ENCODE measurements around the gene PON1. TPM values are rescaled to one million over a fixed set of nuclear protein-coding genes. Genes with fewer than 3 reads are reported as not detected.

The PON1 gene
- polyA plus RNA-seq, 1 of the 3 experiments (the other 2 are of a cell fraction) = not detected

- WGBS (ENCODE audit: low lambda C conversion rate) = 23% methylated on average over 2 of the region's 2 CpGs
- Histone ChIP-seq H3K79me2 (ENCODE audit: insufficient read depth) (no peaks in the 10 kb centered on the region), H3K4me3 (ENCODE audit: low read depth in 2 of 2, low read length in 1 of 2) (no peak overlapping the region), H3K4me2 (no peak overlapping the region), H3K27ac (ENCODE audit: low read depth in 2 of 2, low read length in 1 of 2) (no peak overlapping the region), H3K4me1 (ENCODE audit: control insufficient read depth in 1 of 2, insufficient read depth in 2 of 2, low read depth in 1 of 2, low read length in 1 of 2) (no peaks in the 10 kb centered on the region; a peak in 1 of 4 replicates), H3K9me2 (no peaks in the 10 kb centered on the region), H3F3A (replicated peaks; ENCODE audit: insufficient read depth) (no peaks in the 10 kb centered on the region), H3K9ac (no peak overlapping the region), H3K9me3 (no peaks in the 10 kb centered on the region), H2AFZ (ENCODE audit: low read depth) (no peak overlapping the region), H3K27me3 (ENCODE audit: insufficient read depth) (peaks cover 8% of the 10 kb centered on the region), H4K20me1 (ENCODE audit: insufficient read depth) (no peaks in the 10 kb centered on the region), H3K36me3 (replicated peaks in 1 of 2; ENCODE audit: control insufficient read depth in 1 of 2, insufficient read depth in 2 of 2, low read length in 1 of 2) (no peaks in the 10 kb centered on the region)
- no peak for DNase-seq
- ChIA-PET CTCF (interaction anchor here (1.0 kb wide), 1 partner anchor 36 kb away, joined by 3 read pairs; no protein-coding TSS in a partner anchor), POLR2A (no interaction called here)
- TF ChIP-seq SIN3A (IDR thresholded peaks at IDR 0.05; ENCODE audit: borderline replicate concordance, low read depth, low read length) (no peak), NFIC (IDR thresholded peaks at IDR 0.05; ENCODE audit: borderline replicate concordance) (no peak), RFX5 (IDR thresholded peaks at IDR 0.05; ENCODE audit: low read length) (no peak), GATA2 (CRISPR knock-in tag; IDR thresholded peaks at IDR 0.05) (no peak), CHD2 (IDR thresholded peaks at IDR 0.05; ENCODE audit: low read length, partially characterized antibody) (no peak), RAD21 (IDR thresholded peaks at IDR 0.05; ENCODE audit: low read length) (no peak), EZH2phosphoT487 (IDR thresholded peaks at IDR 0.05; ENCODE audit: borderline replicate concordance, low read depth) (no peak), FOXM1 (IDR thresholded peaks at IDR 0.05; ENCODE audit: low read depth) (no peak), FOXJ3 (CRISPR knock-in tag; IDR thresholded peaks at IDR 0.05) (no peak), USF2 (IDR thresholded peaks at IDR 0.05; ENCODE audit: borderline replicate concordance, low read depth, low read length) (no peak), RCOR1 (IDR thresholded peaks at IDR 0.05; ENCODE audit: low read length) (no peak), EP300 (IDR thresholded peaks at IDR 0.05; ENCODE audit: borderline replicate concordance in 1 of 2, low read depth in 1 of 2, low read length in 1 of 2) (no peak), ELF1 (IDR thresholded peaks at IDR 0.05) (no peak), TAF1 (IDR thresholded peaks at IDR 0.05; ENCODE audit: borderline replicate concordance, low read depth, low read length) (no peak), NRF1 (IDR thresholded peaks at IDR 0.05; ENCODE audit: low read depth, low read length) (no peak), POLR2AphosphoS5 (IDR thresholded peaks at IDR 0.05; ENCODE audit: low read depth, low read length) (no peak)
Measured at GRCh38 chr7:95286096-95286495, 38.2 kb downstream of the PON1 start.

GRCh38 chr7:95279417-95279816 is 44.9 kb downstream of the PON1 start:
- H3K9ac ChIP-seq = no peak overlapping the region
- H3K4me3 ChIP-seq (ENCODE audit: low read depth in 2 of 2, low read length in 1 of 2) = no peak overlapping the region
- TF ChIP-seq RCOR1 (IDR thresholded peaks at IDR 0.05; ENCODE audit: low read length) (no peak), EP300 (IDR thresholded peaks at IDR 0.05; ENCODE audit: borderline replicate concordance in 1 of 2, low read depth in 1 of 2, low read length in 1 of 2) (no peak), NFIC (IDR thresholded peaks at IDR 0.05; ENCODE audit: borderline replicate concordance) (no peak), IRF3 (IDR thresholded peaks at IDR 0.05; ENCODE audit: low read depth, low read length) (no peak), SIN3A (IDR thresholded peaks at IDR 0.05; ENCODE audit: borderline replicate concordance, low read depth, low read length) (no peak), PBX3 (IDR thresholded peaks at IDR 0.05) (no peak), MAX (IDR thresholded peaks at IDR 0.05; ENCODE audit: low read depth) (no peak), FOXM1 (IDR thresholded peaks at IDR 0.05; ENCODE audit: low read depth) (no peak), CTCF (IDR thresholded peaks at IDR 0.05) (no peak), FOSL2 (IDR thresholded peaks at IDR 0.05; ENCODE audit: borderline replicate concordance, low read depth) (no peak), RFX5 (IDR thresholded peaks at IDR 0.05; ENCODE audit: low read length) (no peak), TAF1 (IDR thresholded peaks at IDR 0.05; ENCODE audit: borderline replicate concordance, low read depth, low read length) (no peak), ELF1 (IDR thresholded peaks at IDR 0.05) (no peak), JUND (IDR thresholded peaks at IDR 0.05) (no peak), YY1 (IDR thresholded peaks at IDR 0.05; ENCODE audit: low read depth) (no peak)
- H4K20me1 ChIP-seq (ENCODE audit: insufficient read depth) = no peaks in the 10 kb centered on the region
- H3K36me3 ChIP-seq (replicated peaks in 1 of 2; ENCODE audit: control insufficient read depth in 1 of 2, insufficient read depth in 2 of 2, low read length in 1 of 2) = no peaks in the 10 kb centered on the region
- H3K27me3 ChIP-seq (ENCODE audit: insufficient read depth) = no peaks in the 10 kb centered on the region; the same call in none of the 2 replicates
- no peak overlapping the region for H3K4me2 ChIP-seq
- DNase-seq = no peak
- no peaks in the 10 kb centered on the region for H3F3A ChIP-seq (replicated peaks; ENCODE audit: insufficient read depth)
- no peak overlapping the region for H3K27ac ChIP-seq (ENCODE audit: low read depth in 2 of 2, low read length in 1 of 2)
- no peaks in the 10 kb centered on the region for H3K9me2 ChIP-seq
- H3K4me1 ChIP-seq (ENCODE audit: control insufficient read depth in 1 of 2, insufficient read depth in 2 of 2, low read depth in 1 of 2, low read length in 1 of 2) = no peaks in the 10 kb centered on the region
- POLR2A ChIA-PET = no interaction called here
- no peaks in the 10 kb centered on the region for H3K79me2 ChIP-seq (ENCODE audit: insufficient read depth)
- no peak overlapping the region for H2AFZ ChIP-seq (ENCODE audit: low read depth)
- 42% methylated on average over 2 of the region's 2 CpGs for WGBS (ENCODE audit: low lambda C conversion rate)
- CTCF ChIA-PET = no interaction called here
- H3K9me3 ChIP-seq = no peaks in the 10 kb centered on the region

All from SK-N-SH (cell line).